Measurements from ENCODE around the gene GREM1.

DNA sequence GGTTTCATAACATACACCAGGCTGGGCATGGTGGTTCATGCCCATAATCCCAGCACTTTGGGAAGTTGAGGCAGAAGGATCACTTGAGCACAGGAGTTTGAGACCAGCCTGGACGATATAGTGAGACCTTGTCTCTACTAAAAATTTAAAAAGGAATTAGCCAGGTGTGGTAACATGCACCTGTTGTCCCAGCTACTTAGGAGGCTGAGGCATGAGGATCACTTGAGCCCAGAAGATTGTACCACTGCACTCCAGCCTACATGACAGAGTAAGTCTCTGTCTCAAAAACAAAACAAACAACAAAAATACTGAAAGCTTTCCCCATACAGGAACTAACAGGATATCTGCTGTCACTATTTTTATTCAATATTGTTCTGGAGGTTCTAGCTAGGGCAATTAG, 20.9 kb downstream of the GREM1 start:
- TF ChIP-seq POU2F2 (IDR thresholded peaks at IDR 0.05; ENCODE audit: low read depth, low read length) = no peak
- no peak for TF ChIP-seq POLR2A (IDR thresholded peaks at IDR 0.05; ENCODE audit: low read depth, low read length)
- no peak for TF ChIP-seq POLR2AphosphoS5 (IDR thresholded peaks at IDR 0.05; ENCODE audit: low read depth, low read length)
- TF ChIP-seq TAF1 (IDR thresholded peaks at IDR 0.05; ENCODE audit: low read depth, low read length) = no peak
- no peak for TF ChIP-seq SPI1 (IDR thresholded peaks at IDR 0.05; ENCODE audit: low read depth, low read length)
